ENCODE data around the gene THBS2. TPM values are rescaled to one million over a fixed set of nuclear protein-coding genes. Genes with fewer than 3 reads are reported as not detected.
"Not testable (repeated sequence)": the region's sequence is repeated elsewhere in the genome, so short reads cannot be mapped to it uniquely, and the experiment has no call there.

Gene THBS2
- total RNA-seq, 1 donor from 2014 or later, result 709 TPM

DNA sequence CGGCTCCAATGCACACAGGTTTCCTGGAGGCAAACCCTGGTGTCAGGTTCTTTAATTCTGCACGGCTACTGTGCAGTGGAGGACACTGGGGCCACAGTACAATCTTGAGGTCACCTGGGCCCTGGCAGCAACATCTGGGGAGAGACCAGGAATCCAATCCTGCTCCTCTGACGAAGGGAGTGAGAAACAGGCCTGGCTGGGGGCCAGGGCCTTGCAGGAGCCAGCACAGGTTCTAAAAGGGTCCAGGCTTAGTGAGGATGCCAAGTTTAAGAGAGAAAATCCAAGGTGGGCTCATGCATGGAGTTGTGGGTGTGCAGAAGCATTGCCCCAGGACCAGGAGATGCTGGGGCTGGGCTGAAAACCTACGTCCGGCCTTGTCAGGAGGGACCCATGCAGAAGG is 12.6 kb upstream of the THBS2 start:
- DNase-seq (ENCODE audit: low spot score in 2 of 2), result no peak
- Histone ChIP-seq H3K4me3 (no peak overlapping the region), H3K27me3 (no peaks in the 10 kb centered on the region), H3K36me3 (no peaks in the 10 kb centered on the region), H3K4me1 (peaks cover 4 to 8% of the 10 kb centered on the region in 2 donors), H3K27ac (no peak overlapping the region), H3K9me3 (no peaks in the 10 kb centered on the region)
- intact Hi-C loops (cut with DNase I), result no loop called here
- TF ChIP-seq, protein P1, sequence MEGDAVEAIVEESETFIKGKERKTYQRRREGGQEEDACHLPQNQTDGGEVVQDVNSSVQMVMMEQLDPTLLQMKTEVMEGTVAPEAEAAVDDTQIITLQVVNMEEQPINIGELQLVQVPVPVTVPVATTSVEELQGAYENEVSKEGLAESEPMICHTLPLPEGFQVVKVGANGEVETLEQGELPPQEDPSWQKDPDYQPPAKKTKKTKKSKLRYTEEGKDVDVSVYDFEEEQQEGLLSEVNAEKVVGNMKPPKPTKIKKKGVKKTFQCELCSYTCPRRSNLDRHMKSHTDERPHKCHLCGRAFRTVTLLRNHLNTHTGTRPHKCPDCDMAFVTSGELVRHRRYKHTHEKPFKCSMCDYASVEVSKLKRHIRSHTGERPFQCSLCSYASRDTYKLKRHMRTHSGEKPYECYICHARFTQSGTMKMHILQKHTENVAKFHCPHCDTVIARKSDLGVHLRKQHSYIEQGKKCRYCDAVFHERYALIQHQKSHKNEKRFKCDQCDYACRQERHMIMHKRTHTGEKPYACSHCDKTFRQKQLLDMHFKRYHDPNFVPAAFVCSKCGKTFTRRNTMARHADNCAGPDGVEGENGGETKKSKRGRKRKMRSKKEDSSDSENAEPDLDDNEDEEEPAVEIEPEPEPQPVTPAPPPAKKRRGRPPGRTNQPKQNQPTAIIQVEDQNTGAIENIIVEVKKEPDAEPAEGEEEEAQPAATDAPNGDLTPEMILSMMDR (IDR thresholded peaks at IDR 0.05), result no peak

DNA sequence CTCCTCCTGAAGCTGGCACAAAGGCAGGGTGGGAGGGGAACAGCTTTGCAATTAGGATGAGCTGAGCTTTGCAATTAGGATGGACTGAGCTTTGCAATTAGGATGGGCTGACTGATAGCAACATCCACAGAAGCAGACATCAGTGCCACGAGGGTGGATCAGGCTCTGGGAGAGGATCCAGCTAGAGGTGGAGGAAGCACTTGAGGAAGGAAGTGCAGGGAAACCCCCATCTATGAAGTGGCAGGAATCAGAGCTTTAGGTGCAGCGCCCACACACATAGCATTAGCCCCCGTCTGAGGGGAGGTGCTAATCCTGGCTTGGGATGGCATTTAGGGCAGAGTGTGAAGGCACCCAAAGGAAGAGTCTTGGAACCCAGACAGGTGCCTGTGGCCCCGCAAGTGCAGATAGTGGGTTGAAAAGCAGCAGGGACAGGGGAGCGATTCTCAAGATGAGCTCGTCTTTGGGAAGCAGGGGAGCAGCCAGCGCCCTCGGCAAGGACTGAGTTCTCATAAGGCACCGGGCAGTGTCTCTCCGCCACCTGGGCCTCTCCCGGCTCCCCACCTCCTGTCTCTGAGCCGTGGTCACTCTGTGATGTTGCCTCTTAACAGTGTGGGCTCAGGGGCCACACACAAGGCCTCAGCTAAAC is 12.0 kb upstream of the THBS2 start:
- Histone ChIP-seq H3K9me3 (no peaks in the 10 kb centered on the region), H3K36me3 (no peaks in the 10 kb centered on the region), H3K27me3 (no peaks in the 10 kb centered on the region), H3K4me1 (peaks cover 4 to 8% of the 10 kb centered on the region in 2 donors), H3K27ac (no peak overlapping the region), H3K4me3 (no peak overlapping the region)
- TF ChIP-seq, protein P1 (IDR thresholded peaks at IDR 0.05), result no peak
- DNase-seq (ENCODE audit: low spot score in 2 of 2), result no peak
- intact Hi-C loops (cut with DNase I), result no loop called here

DNA sequence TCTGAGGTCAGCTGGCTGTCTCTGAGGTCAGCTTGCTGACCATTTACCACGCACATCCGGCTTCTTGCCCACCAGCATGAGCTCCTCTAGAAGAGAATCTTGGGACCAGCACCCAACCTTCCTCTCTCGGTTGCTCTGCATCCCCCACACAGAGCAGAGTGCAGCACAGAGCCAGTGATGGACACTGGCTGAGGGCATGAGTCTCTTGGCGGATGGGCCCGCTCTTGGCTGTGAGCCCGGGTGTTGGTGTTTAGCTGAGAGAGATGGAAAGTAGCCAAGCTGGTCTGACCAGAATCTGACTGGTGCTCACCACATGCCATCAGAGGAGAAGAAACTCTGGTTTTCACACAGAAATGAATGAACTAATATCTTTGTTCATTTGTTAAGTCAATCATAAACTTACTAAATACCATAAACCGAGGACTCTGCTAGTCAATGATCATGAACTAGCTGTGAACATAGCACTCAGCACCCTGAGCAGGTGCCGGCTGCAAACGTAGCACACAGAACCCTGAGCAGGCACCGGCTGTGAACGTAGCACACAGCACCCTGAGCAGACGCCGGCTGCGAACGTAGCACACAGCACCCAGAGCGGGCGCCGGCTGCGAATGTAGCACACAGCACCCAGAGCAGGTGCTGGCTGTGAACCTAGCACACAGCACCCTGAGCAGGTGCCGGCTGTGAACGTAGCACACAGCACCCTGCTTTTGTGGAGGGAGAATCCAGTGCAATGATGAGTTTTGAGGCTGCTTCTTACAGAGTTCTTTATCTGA is 10.4 kb upstream of the THBS2 start:
- intact Hi-C loops (cut with DNase I), result no loop called here
- DNase-seq (ENCODE audit: low spot score in 2 of 2), result no peak

DNA sequence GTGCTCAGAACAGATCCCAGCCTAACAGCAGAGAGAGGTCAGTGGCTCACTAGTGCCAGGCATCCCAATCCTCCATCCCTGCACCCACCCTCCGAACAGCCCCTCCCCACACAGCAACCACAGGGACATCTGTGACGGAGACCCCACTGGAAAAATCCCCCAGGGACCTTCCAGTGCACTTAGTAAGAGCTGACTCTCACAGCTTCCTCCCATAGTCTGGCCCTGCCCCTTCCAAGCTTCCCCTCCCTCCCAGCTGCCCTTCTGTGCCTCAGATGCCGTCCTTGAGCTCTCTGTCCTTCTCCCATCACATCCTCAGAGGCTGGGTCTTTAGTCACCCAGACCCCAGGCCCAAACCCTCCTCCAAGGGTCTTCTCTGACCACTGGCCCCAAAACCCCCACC is 9.7 kb upstream of the THBS2 start:
- intact Hi-C loops (cut with DNase I), result no loop called here
- H3K36me3 ChIP-seq, result no peaks in the 10 kb centered on the region
- TF ChIP-seq, protein P1 (IDR thresholded peaks at IDR 0.05), result no peak
- H3K4me1 ChIP-seq, result peaks cover 0 to 5% of the 10 kb centered on the region in 2 donors
- no peak overlapping the region for H3K4me3 ChIP-seq
- H3K9me3 ChIP-seq, result no peaks in the 10 kb centered on the region
- DNase-seq (ENCODE audit: low spot score in 2 of 2), result no peak
- no peaks in the 10 kb centered on the region for H3K27me3 ChIP-seq
- H3K27ac ChIP-seq, result no peak overlapping the region

More for the DNA sequence above, 10.4 kb upstream of the THBS2 start:
- Histone ChIP-seq H3K36me3 (no peaks in the 10 kb centered on the region), H3K27ac (no peak overlapping the region), H3K9me3 (no peaks in the 10 kb centered on the region), H3K4me1 (peaks cover 1 to 5% of the 10 kb centered on the region in 2 donors), H3K27me3 (no peaks in the 10 kb centered on the region), H3K4me3 (no peak overlapping the region)
- TF ChIP-seq, protein P1 (IDR thresholded peaks at IDR 0.05), result no peak

DNA sequence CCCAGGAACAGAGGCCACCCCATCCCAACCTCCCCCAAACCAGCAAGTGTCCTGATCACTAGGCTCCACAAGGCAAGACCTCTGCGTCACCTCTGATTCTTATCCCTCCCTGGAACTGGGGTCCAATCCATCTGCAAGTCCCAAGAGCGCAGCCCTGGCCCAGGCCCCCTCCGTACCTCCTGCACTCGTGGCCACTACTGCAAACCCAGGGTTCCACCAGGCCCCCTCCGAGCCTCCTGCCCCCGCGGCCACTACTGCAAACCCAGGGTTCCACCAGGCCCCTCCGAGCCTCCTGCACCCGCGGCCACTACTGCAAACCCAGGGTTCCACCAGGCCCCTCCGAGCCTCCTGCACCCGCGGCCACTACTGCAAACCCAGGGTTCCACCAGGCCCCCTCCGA is 9.0 kb upstream of the THBS2 start:
- intact Hi-C loops (cut with DNase I); H3K9me3 ChIP-seq; H3K27ac ChIP-seq; H3K4me1 ChIP-seq; H3K27me3 ChIP-seq; DNase-seq (ENCODE audit: low spot score in 2 of 2); H3K36me3 ChIP-seq; H3K4me3 ChIP-seq: not testable (repeated sequence)

DNA sequence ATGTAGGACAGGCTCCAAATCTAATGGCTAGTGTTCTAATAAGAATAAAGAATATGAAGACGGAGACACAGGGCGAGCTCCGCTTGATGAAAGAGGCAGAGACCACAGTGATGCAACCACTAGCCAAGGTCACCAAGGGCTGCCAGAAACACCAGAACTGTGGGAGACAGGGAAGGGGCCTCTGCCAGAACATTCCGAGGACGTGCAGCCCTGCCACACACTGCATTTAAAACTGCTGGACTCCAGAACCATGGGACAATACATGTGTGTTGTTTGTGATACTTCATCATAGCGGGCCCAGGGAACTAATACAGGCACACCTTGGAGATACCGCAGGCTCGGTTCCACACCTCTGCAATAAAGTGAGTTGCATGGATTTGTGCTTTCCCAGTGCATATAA is 2.9 kb upstream of the THBS2 start:
- H3K4me1 ChIP-seq, result peaks cover 0 to 6% of the 10 kb centered on the region in 2 donors
- no peak for DNase-seq (ENCODE audit: low spot score in 2 of 2)
- no peaks in the 10 kb centered on the region for H3K27me3 ChIP-seq
- no peak overlapping the region for H3K4me3 ChIP-seq
- H3K36me3 ChIP-seq, result no peaks in the 10 kb centered on the region
- H3K27ac ChIP-seq, result no peak overlapping the region
- TF ChIP-seq, protein P1 (IDR thresholded peaks at IDR 0.05), result no peak
- no peaks in the 10 kb centered on the region for H3K9me3 ChIP-seq
- intact Hi-C loops (cut with DNase I), result loop anchor here (10.0 kb wide), 1 partner anchor 362 kb away; no protein-coding TSS in a partner anchor
